Ovary (tissue), 1 donor: ENCODE data around the gene STYK1.

Experiments
- EP300 ChIP-seq: sonication (generic); formaldehyde crosslinking; IDR thresholded peaks from one replicate; pipeline ENCODE4 v1.6.1; 2017; ENCODE audit warnings: antibody characterized with exemption
- POLR2A ChIP-seq: fragments of 450-650 bp; IDR thresholded peaks from one replicate; pipeline ENCODE4 v1.6.1; 2017; ENCODE audit warnings: antibody characterized with exemption, mild to moderate bottlenecking, moderate library complexity

DNA sequence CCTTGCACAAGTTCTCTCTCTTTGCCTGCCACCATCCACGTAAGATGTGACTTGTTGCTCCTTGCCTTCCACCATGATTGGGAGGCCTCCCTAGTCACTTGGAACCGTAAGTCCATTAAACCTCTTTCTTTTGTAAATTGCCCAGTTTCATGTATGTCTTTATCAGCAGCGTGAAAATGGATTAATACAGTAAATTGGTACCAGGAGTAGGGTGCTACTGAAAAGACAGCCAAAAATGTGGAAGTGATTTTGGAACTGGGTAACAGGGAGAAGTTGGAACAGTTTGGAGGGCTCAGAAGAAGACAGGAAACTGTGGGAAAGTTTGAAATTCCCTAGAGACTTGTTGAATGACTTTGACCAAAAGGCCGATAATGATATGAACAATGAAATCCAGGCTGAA is 27.9 kb downstream of the STYK1 start:
- TF ChIP-seq EP300: no peak
- no peak for TF ChIP-seq POLR2A
